Measurements from ENCODE around the gene DISP3. TPM values are rescaled to one million over a fixed set of nuclear protein-coding genes. Genes with fewer than 3 reads are reported as not detected.

The DISP3 gene
- total and polyA plus RNA-seq, 9 of the 15 experiments (the other 6 are each of a cell fraction or from before 2014, with no cell fraction given), result 0.03 to 0.19 (median 0.15) TPM; not detected in 5

DNA sequence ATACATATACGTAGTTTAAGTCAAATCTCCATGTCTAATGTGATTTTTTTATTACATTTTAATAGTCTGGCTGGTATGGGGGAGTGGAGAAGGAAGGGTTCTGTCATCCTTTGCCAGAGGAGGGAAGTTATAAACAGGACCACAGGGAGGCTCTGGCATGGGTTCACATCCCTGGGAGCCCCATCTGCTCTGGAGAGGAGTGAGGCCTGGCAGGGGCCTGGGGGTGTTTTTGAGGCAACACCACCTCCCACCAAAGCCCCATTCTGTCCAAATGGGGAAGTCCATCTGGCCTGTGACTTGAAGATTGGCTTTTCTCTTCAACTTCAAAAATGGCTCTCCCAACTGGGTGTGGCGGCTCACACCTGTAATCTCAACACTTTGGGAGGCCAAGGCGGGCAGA, 15.8 kb downstream of the DISP3 start:
- BruUV-seq (replicated peaks), result no TSS peak
- POLR2A ChIA-PET, result no interaction called here

GRCh38 chr1:11495579-11495978, 16.6 kb downstream of the DISP3 start:
- Histone ChIP-seq H3K9me3 (replicated peaks; ENCODE audit: control insufficient read depth, insufficient read depth, low read depth, low read length) (no peaks in the 10 kb centered on the region), H3K4me1 (replicated peaks in 1 of 2; ENCODE audit: control insufficient read depth in 2 of 2, insufficient read depth in 2 of 2, low read length in 2 of 2) (no peaks in the 10 kb centered on the region), H3K9ac (ENCODE audit: insufficient read depth in 1 of 2, low read depth in 2 of 2, low read length in 2 of 2) (no peak overlapping the region), H2AFZ (ENCODE audit: low read depth, low read length) (no peak overlapping the region), H3K4me3 (no peak overlapping the region), H3K4me2 (ENCODE audit: insufficient read depth, low read length) (no peak overlapping the region), H3K27ac (ENCODE audit: extremely low read depth, low read depth, low read length) (no peak overlapping the region), H3K27me3 (ENCODE audit: control insufficient read depth in 2 of 2, insufficient read depth in 2 of 2, low read length in 2 of 2) (peaks cover 30 to 68% of the 10 kb centered on the region in 2 experiments; a peak in 4 of 5 replicates), H4K20me1 (replicated peaks; ENCODE audit: control insufficient read depth, insufficient read depth, low read length) (peaks cover 17% of the 10 kb centered on the region; the same call in 1 of the 2 replicates), H3K79me2 (ENCODE audit: control insufficient read depth, insufficient read depth, low read length) (no peaks in the 10 kb centered on the region), H3K36me3 (ENCODE audit: control insufficient read depth, insufficient read depth, low read length) (no peaks in the 10 kb centered on the region), H3K9me1 (ENCODE audit: control insufficient read depth, insufficient read depth, low read length) (peaks cover 4% of the 10 kb centered on the region)
- intact Hi-C loops (cut with micrococcal nuclease), result no loop called here
- TF ChIP-seq HMG20A (CRISPR knock-in tag; conservative IDR thresholded peaks at IDR 0.05), result no peak
- TF ChIP-seq GABPB2 (CRISPR knock-in tag; conservative IDR thresholded peaks at IDR 0.05), result no peak
- no peak for TF ChIP-seq BCL6 (CRISPR knock-in tag; IDR thresholded peaks at IDR 0.05)
- TF ChIP-seq ZZZ3 (IDR thresholded peaks at IDR 0.05), result no peak
- TF ChIP-seq CREM (IDR thresholded peaks at IDR 0.05; ENCODE audit: low read depth), result no peak
- TF ChIP-seq NFE2L1 (tag; IDR thresholded peaks at IDR 0.05; ENCODE audit: borderline replicate concordance, low read depth), result no peak
- no peak for TF ChIP-seq NR4A1 (CRISPR knock-in tag; IDR thresholded peaks at IDR 0.05)
- no peak for TF ChIP-seq NR4A1 (tag; IDR thresholded peaks at IDR 0.05)
- WGBS (ENCODE audit: insufficient coverage, low coverage, missing lambda C conversion rate), result 2% methylated on average over 3 of the region's 3 CpGs
- ATAC-seq (no peak), FAIRE-seq (no peak), DNase-seq (ENCODE audit: extremely low read depth in 1 of 4, low spot score in 3 of 4) (no peak)
- BruUV-seq (replicated peaks), result no TSS peak
- in situ Hi-C loops (cut with MboI), result no loop called here
- ChIA-PET CTCF (ENCODE audit: low intra/inter-chr PET ratio) (no interaction called here), POLR2A (interaction anchor here (0.6 to 1.2 kb wide), 3 partner anchors 25 to 134 kb away, joined by 3 read pairs; no protein-coding TSS in a partner anchor)

More for the DNA sequence above, 15.8 kb downstream of the DISP3 start:
- intact Hi-C loops (cut with micrococcal nuclease) (no loop called here), in situ Hi-C loops (cut with MboI) (no loop called here)
- no peak for TF ChIP-seq ZNF197 (CRISPR knock-in tag; IDR thresholded peaks at IDR 0.05; ENCODE audit: low read depth)
- peak; percentile 51 for TF ChIP-seq SPI1 (IDR thresholded peaks at IDR 0.05; ENCODE audit: borderline replicate concordance, low read depth, low read length)
- WGBS (ENCODE audit: insufficient coverage, low coverage, missing lambda C conversion rate), result 0% methylated on average over 3 of the region's 3 CpGs
- CTCF ChIA-PET (ENCODE audit: low intra/inter-chr PET ratio), result no interaction called here
- ATAC-seq (no peak), DNase-seq (ENCODE audit: extremely low read depth in 1 of 4, low spot score in 3 of 4) (no peak), FAIRE-seq (no peak)
- Histone ChIP-seq H3K4me1 (replicated peaks in 1 of 2; ENCODE audit: control insufficient read depth in 2 of 2, insufficient read depth in 2 of 2, low read length in 2 of 2) (no peaks in the 10 kb centered on the region), H4K20me1 (replicated peaks; ENCODE audit: control insufficient read depth, insufficient read depth, low read length) (peaks cover 17% of the 10 kb centered on the region; the same call in 1 of the 2 replicates), H3K9me1 (ENCODE audit: control insufficient read depth, insufficient read depth, low read length) (peaks cover 4% of the 10 kb centered on the region), H3K9ac (ENCODE audit: insufficient read depth in 1 of 2, low read depth in 2 of 2, low read length in 2 of 2) (no peak overlapping the region), H3K27ac (ENCODE audit: extremely low read depth, low read depth, low read length) (no peak overlapping the region), H3K27me3 (ENCODE audit: control insufficient read depth in 2 of 2, insufficient read depth in 2 of 2, low read length in 2 of 2) (peaks cover 28 to 65% of the 10 kb centered on the region in 2 experiments; a peak in 4 of 5 replicates), H3K36me3 (ENCODE audit: control insufficient read depth, insufficient read depth, low read length) (no peaks in the 10 kb centered on the region), H3K79me2 (ENCODE audit: control insufficient read depth, insufficient read depth, low read length) (no peaks in the 10 kb centered on the region), H3K4me2 (ENCODE audit: insufficient read depth, low read length) (no peak overlapping the region), H3K4me3 (no peak overlapping the region), H3K9me3 (replicated peaks; ENCODE audit: control insufficient read depth, insufficient read depth, low read depth, low read length) (no peaks in the 10 kb centered on the region), H2AFZ (ENCODE audit: low read depth, low read length) (no peak overlapping the region)
